ENCODE measurements around the gene GOLGA7B. TPM values are rescaled to one million over a fixed set of nuclear protein-coding genes. Genes with fewer than 3 reads are reported as not detected.

The GOLGA7B gene
- total RNA-seq, 1 experiment from 2014 or later, result 1.5 TPM

DNA sequence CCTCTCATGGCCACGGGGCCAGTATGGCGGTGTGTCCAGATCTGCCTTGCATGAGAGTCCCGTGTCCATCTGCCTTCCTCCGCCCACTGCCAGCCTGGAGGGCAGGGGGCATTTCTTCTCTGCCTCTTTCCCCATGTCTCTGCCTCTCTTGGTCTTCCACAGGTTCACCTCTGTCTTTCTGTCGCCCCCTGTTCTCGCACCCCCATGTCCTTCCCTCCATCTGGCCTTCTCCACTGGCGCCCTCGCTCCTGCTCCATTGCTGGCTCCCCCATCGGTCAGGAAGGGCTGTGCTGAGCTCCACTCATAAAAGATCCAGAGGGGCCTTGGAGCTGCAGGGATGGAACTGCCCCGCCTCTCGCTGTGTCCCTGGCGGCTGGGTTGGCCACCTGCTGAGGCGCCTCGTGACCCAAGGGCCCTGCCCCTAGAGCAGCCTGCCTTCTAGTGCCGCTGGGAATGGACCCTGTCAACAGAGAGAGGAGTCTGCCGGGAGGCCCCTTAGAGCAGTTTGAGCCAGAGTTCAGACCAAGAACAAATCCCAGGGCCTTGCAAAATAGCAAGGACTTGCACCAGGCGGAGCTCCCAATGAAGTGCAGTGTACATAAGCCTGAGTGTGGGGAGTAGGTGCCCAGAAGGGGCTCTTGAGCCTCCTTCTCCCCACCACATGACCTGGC is 42.0 kb downstream of the GOLGA7B start:
- no TSS peak for BruUV-seq (replicated peaks)
- no peaks in the 10 kb centered on the region for H3K36me3 ChIP-seq (ENCODE audit: control insufficient read depth, insufficient read depth, low read length)
- H3K9me3 ChIP-seq (ENCODE audit: control insufficient read depth, insufficient read depth, low read depth, low read length), result no peaks in the 10 kb centered on the region
- H3K27ac ChIP-seq (ENCODE audit: low read length), result no peak overlapping the region
- H3K4me3 ChIP-seq (ENCODE audit: low read depth in 2 of 2, low read length in 2 of 2), result no peak overlapping the region
- ATAC-seq (no peak), DNase-seq (ENCODE audit: low read depth, low spot score) (no peak)
- ChIA-PET POLR2A (no interaction called here), CTCF (no interaction called here)
- TF ChIP-seq, protein P1, sequence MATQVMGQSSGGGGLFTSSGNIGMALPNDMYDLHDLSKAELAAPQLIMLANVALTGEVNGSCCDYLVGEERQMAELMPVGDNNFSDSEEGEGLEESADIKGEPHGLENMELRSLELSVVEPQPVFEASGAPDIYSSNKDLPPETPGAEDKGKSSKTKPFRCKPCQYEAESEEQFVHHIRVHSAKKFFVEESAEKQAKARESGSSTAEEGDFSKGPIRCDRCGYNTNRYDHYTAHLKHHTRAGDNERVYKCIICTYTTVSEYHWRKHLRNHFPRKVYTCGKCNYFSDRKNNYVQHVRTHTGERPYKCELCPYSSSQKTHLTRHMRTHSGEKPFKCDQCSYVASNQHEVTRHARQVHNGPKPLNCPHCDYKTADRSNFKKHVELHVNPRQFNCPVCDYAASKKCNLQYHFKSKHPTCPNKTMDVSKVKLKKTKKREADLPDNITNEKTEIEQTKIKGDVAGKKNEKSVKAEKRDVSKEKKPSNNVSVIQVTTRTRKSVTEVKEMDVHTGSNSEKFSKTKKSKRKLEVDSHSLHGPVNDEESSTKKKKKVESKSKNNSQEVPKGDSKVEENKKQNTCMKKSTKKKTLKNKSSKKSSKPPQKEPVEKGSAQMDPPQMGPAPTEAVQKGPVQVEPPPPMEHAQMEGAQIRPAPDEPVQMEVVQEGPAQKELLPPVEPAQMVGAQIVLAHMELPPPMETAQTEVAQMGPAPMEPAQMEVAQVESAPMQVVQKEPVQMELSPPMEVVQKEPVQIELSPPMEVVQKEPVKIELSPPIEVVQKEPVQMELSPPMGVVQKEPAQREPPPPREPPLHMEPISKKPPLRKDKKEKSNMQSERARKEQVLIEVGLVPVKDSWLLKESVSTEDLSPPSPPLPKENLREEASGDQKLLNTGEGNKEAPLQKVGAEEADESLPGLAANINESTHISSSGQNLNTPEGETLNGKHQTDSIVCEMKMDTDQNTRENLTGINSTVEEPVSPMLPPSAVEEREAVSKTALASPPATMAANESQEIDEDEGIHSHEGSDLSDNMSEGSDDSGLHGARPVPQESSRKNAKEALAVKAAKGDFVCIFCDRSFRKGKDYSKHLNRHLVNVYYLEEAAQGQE (IDR thresholded peaks at IDR 0.05; ENCODE audit: insufficient read depth in 1 of 2, low read depth in 2 of 2, low read length in 1 of 2), result no peak
- TF ChIP-seq SIN3A (IDR thresholded peaks at IDR 0.05; ENCODE audit: borderline replicate concordance, insufficient read depth, low read depth, low read length) (no peak), POLR2AphosphoS5 (IDR thresholded peaks at IDR 0.05; ENCODE audit: low read depth, low read length) (no peak), TCF7L2 (IDR thresholded peaks at IDR 0.05; ENCODE audit: low read depth, low read length) (no peak)
- TF ChIP-seq, protein P2, sequence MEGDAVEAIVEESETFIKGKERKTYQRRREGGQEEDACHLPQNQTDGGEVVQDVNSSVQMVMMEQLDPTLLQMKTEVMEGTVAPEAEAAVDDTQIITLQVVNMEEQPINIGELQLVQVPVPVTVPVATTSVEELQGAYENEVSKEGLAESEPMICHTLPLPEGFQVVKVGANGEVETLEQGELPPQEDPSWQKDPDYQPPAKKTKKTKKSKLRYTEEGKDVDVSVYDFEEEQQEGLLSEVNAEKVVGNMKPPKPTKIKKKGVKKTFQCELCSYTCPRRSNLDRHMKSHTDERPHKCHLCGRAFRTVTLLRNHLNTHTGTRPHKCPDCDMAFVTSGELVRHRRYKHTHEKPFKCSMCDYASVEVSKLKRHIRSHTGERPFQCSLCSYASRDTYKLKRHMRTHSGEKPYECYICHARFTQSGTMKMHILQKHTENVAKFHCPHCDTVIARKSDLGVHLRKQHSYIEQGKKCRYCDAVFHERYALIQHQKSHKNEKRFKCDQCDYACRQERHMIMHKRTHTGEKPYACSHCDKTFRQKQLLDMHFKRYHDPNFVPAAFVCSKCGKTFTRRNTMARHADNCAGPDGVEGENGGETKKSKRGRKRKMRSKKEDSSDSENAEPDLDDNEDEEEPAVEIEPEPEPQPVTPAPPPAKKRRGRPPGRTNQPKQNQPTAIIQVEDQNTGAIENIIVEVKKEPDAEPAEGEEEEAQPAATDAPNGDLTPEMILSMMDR (IDR thresholded peaks at IDR 0.05), result no peak
- H3K27me3 ChIP-seq (ENCODE audit: control insufficient read depth, insufficient read depth, low read length), result no peaks in the 10 kb centered on the region; the same call in 1 of the 2 replicates
- intact Hi-C loops (cut with micrococcal nuclease; ENCODE audit: unreplicated experiment), result no loop called here
- in situ Hi-C loops (cut with HindIII; ENCODE audit: low pct_unique_long_range_greater_than_20kb, low sequenced_read_pairs), result no loop called here
- peaks cover 4% of the 10 kb centered on the region; the same call in 1 of the 2 replicates for H3K4me1 ChIP-seq (ENCODE audit: control insufficient read depth, insufficient read depth, low read length)

DNA sequence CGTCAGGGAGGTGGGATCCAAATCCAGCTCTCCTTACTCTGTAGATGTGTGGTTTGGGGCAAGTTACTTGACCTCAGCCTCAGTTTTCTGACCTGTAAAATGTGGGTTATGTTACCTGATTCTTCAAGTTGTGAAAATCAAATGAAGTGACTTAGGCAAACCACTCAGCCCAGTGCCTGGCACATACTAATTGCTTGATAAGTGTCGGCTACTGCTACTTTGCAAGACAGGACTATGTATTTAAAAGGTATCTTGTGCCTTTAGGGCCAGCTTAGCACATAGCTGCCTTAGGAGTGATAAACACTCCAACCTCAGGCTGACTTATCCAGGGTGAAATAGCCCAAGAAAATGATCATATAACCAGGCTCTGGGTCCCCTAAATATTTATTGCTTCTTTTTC is 42.9 kb downstream of the GOLGA7B start:
- ChIA-PET CTCF (no interaction called here), POLR2A (no interaction called here)
- DNase-seq (ENCODE audit: low read depth, low spot score) (no peak), ATAC-seq (no peak)
- Histone ChIP-seq H3K9me3 (ENCODE audit: control insufficient read depth, insufficient read depth, low read depth, low read length) (no peaks in the 10 kb centered on the region), H3K4me3 (ENCODE audit: low read depth in 2 of 2, low read length in 2 of 2) (no peak overlapping the region), H3K27me3 (ENCODE audit: control insufficient read depth, insufficient read depth, low read length) (no peaks in the 10 kb centered on the region; the same call in 1 of the 2 replicates), H3K27ac (ENCODE audit: low read length) (no peak overlapping the region), H3K36me3 (ENCODE audit: control insufficient read depth, insufficient read depth, low read length) (no peaks in the 10 kb centered on the region), H3K4me1 (ENCODE audit: control insufficient read depth, insufficient read depth, low read length) (peaks cover 4% of the 10 kb centered on the region; the same call in 1 of the 2 replicates)
- BruUV-seq (replicated peaks), result no TSS peak
- in situ Hi-C loops (cut with HindIII; ENCODE audit: low pct_unique_long_range_greater_than_20kb, low sequenced_read_pairs) (no loop called here), intact Hi-C loops (cut with micrococcal nuclease; ENCODE audit: unreplicated experiment) (no loop called here)
- TF ChIP-seq, protein P1 (IDR thresholded peaks at IDR 0.05; ENCODE audit: insufficient read depth in 1 of 2, low read depth in 2 of 2, low read length in 1 of 2), result no peak
- TF ChIP-seq TCF7L2 (IDR thresholded peaks at IDR 0.05; ENCODE audit: low read depth, low read length) (no peak), SIN3A (IDR thresholded peaks at IDR 0.05; ENCODE audit: borderline replicate concordance, insufficient read depth, low read depth, low read length) (no peak)
